Panc1 (cell line): Measurements from ENCODE around the gene MGAT5.

Source experiments
- REST ChIP-seq, 2 experiments: IDR thresholded peaks; 2 replicates each; pipeline ENCODE4 v1.6.1; 2011 to 2012; ENCODE audit warnings: low read depth in 2 of 2, control low read depth in 1 of 2, low read length in 1 of 2, mild to moderate bottlenecking in 1 of 2, moderate library complexity in 1 of 2; ENCODE audit not compliant: insufficient read depth in 1 of 2
- TF ChIP-seq, protein P1 (sequence below): fragments of 450-650 bp; IDR thresholded peaks from 2 replicates; pipeline ENCODE4 v1.5.1; 2017; ENCODE audit warnings: mild to moderate bottlenecking

DNA sequence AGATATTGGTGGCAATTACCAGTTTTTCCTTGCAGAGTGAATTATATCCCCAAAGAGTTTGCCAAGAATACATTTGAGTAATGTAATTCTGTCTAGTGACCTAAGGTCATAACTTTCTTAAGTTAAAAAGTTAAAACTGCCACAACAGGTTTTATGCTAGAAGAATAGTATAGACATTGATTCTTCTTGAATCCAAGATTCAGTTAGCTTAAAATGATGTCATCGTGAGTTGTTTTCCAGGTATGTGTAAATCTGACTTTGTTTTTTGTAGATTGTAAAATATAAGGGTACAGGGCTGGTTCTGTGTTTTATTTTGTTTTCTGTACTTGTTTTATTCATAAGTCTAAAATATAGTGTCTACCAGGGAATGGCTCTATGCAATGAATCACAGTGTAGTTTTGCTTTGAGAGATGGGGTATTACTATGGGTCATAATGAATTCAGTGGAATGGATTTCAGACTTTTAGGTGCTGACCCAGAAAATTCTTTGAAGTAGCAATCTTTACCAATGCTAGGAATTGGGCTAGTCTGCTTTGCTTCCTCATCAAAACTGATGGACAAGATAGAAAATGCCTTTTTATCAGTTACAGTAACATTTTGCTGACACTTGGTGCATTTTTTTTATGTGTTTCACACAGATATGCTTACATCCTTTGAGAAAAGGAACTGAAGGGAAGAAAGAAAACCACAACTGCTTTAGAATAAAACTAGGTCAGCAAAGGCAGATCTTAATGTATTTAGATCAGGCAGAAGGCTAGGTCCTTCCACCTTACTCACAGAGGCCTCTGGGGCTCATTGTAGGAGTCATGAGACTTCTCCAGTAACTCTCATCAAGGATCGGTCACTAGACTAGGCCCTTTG lies 20.8 kb upstream of the MGAT5 start:
- TF ChIP-seq, protein P1, sequence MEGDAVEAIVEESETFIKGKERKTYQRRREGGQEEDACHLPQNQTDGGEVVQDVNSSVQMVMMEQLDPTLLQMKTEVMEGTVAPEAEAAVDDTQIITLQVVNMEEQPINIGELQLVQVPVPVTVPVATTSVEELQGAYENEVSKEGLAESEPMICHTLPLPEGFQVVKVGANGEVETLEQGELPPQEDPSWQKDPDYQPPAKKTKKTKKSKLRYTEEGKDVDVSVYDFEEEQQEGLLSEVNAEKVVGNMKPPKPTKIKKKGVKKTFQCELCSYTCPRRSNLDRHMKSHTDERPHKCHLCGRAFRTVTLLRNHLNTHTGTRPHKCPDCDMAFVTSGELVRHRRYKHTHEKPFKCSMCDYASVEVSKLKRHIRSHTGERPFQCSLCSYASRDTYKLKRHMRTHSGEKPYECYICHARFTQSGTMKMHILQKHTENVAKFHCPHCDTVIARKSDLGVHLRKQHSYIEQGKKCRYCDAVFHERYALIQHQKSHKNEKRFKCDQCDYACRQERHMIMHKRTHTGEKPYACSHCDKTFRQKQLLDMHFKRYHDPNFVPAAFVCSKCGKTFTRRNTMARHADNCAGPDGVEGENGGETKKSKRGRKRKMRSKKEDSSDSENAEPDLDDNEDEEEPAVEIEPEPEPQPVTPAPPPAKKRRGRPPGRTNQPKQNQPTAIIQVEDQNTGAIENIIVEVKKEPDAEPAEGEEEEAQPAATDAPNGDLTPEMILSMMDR = no peak
- TF ChIP-seq REST (IDR thresholded peaks at IDR 0.05; ENCODE audit: insufficient read depth in 1 of 2, low read depth in 2 of 2, low read length in 1 of 2) = no peak
